CD8-positive, alpha-beta memory T cell (primary cell): Measurements from ENCODE around the gene AFAP1L1. TPM values are rescaled to one million over a fixed set of nuclear protein-coding genes. Genes with fewer than 3 reads are reported as not detected.
A peak's percentile ranks its signal among the peaks of the same experiment; 100 is the strongest.
"Not testable (repeated sequence)": the region's sequence is repeated elsewhere in the genome, so short reads cannot be mapped to it uniquely, and the experiment has no call there.

Experiments used
- CTCF ChIA-PET: fragments of 350-600 bp; sonication (Branson Sonifier 250); formaldehyde crosslinking; loops from one replicate; lab custom pipeline; 2021; ENCODE audit warnings: antibody characterized with exemption; lab: Charles Lee
- POLR2A ChIA-PET: fragments of 350-600 bp; sonication (Branson Sonifier 250); formaldehyde crosslinking; loops from one replicate; lab custom pipeline; 2021; ENCODE audit warnings: antibody characterized with exemption; lab: Charles Lee
- DNase-seq, 5 donors: peaks; one replicate each; pipeline versions ENCODE4 v3.0.0 to v3.0.0-alpha.2; 2020 to 2022; ENCODE audit warnings: mixed read lengths in 1 of 5
- H3K27ac ChIP-seq: one replicate; pipeline ENCODE4 v1.7.0; 2013; ENCODE audit warnings: low read depth, mild to moderate bottlenecking, low read length, moderate library complexity
- H3K27me3 ChIP-seq: 2 replicates; pipeline ENCODE4 v1.7.0; 2013; ENCODE audit warnings: low read length, mild to moderate bottlenecking; ENCODE audit not compliant: insufficient read depth, poor library complexity, severe bottlenecking
- H3K36me3 ChIP-seq: 2 replicates; pipeline ENCODE4 v1.7.0; 2013; ENCODE audit warnings: mild to moderate bottlenecking, low read length, moderate library complexity; ENCODE audit not compliant: insufficient read depth
- H3K4me1 ChIP-seq: 2 replicates; pipeline ENCODE4 v1.7.0; 2013; ENCODE audit warnings: mild to moderate bottlenecking, low read length, moderate library complexity; ENCODE audit not compliant: insufficient read depth
- H3K4me3 ChIP-seq: 2 replicates; pipeline ENCODE4 v1.7.0; 2013; ENCODE audit warnings: mild to moderate bottlenecking, low read length
- H3K9me3 ChIP-seq: 2 replicates; pipeline ENCODE4 v1.7.0; 2013; ENCODE audit warnings: mild to moderate bottlenecking, low read length
- H3K27ac Mint-ChIP-seq, 8 donors: one replicate each; pipeline ENCODE4 v1.8.0; 2020 to 2021; ENCODE audit warnings: mixed read lengths in 8 of 8, mild to moderate bottlenecking in 6 of 8, inconsistent platforms in 3 of 8, moderate library complexity in 3 of 8
- H3K27me3 Mint-ChIP-seq, 2 donors: one replicate each; pipeline ENCODE4 v1.8.0; 2020 to 2021; ENCODE audit warnings: mixed read lengths in 2 of 2, mild to moderate bottlenecking in 1 of 2, moderate library complexity in 1 of 2
- H3K36me3 Mint-ChIP-seq, 3 donors: one replicate each; pipeline ENCODE4 v1.8.0; 2020 to 2021; ENCODE audit warnings: mixed read lengths in 3 of 3, inconsistent platforms in 1 of 3, mild to moderate bottlenecking in 1 of 3
- H3K4me1 Mint-ChIP-seq, 3 donors: one replicate each; pipeline ENCODE4 v1.8.0; 2020 to 2021; ENCODE audit warnings: mixed read lengths in 3 of 3, inconsistent platforms in 1 of 3, mild to moderate bottlenecking in 1 of 3
- H3K4me3 Mint-ChIP-seq, 7 donors: one replicate each; pipeline ENCODE4 v1.8.0; 2020 to 2021; ENCODE audit warnings: mixed read lengths in 7 of 7, mild to moderate bottlenecking in 6 of 7, moderate library complexity in 4 of 7, inconsistent platforms in 2 of 7
- H3K9me3 Mint-ChIP-seq, 5 donors: one replicate each; pipeline ENCODE4 v1.8.0; 2020 to 2022; ENCODE audit warnings: mixed read lengths in 5 of 5, mild to moderate bottlenecking in 3 of 5, moderate library complexity in 2 of 5, inconsistent platforms in 1 of 5
- polyA plus RNA-seq: library from polyadenylated mRNA; unstranded; fragments of 300-500 nt; fragmentation: Illumina TruSeq; gene quantifications from one replicate; pipeline ENCODE4 v1.2.3, GENCODE V29; 2021
- total RNA-seq, 2 experiments: library from RNA; stranded (reverse); gene quantifications; one replicate each; pipeline ENCODE4 v1.2.3, GENCODE V29; 2021

AFAP1L1 gene
- total and polyA plus RNA-seq, 3 experiments from 2014 or later = 0.18 TPM; not detected in 2

GRCh38 chr5:149383399-149383798, 111.7 kb downstream of the AFAP1L1 start:
- Mint-ChIP-seq H3K36me3 (no peaks in the 10 kb centered on the region), H3K27me3 (peaks cover 6 to 18% of the 10 kb centered on the region in 2 donors), H3K4me1 (peaks cover 0 to 6% (median 4%) of the 10 kb centered on the region in 3 donors), H3K4me3 (no peak overlapping the region), H3K9me3 (no peaks in the 10 kb centered on the region), H3K27ac (no peak overlapping the region)
- Histone ChIP-seq H3K36me3 (no peaks in the 10 kb centered on the region), H3K27ac (no peak overlapping the region), H3K9me3 (no peaks in the 10 kb centered on the region), H3K4me3 (no peak overlapping the region), H3K4me1 (no peaks in the 10 kb centered on the region), H3K27me3 (no peaks in the 10 kb centered on the region)
- no peak for DNase-seq
- ChIA-PET POLR2A (no interaction called here), CTCF (interaction anchor here (1.0 to 5.4 kb wide), 5 partner anchors 11 to 181 kb away, joined by 3 to 23 read pairs (median 11); partner anchors contain the start of gene GRPEL2)

GRCh38 chr5:149386166-149386565, 114.5 kb downstream of the AFAP1L1 start:
- H3K9me3 Mint-ChIP-seq = no peaks in the 10 kb centered on the region
- no peaks in the 10 kb centered on the region for H3K4me1 ChIP-seq
- H3K4me3 ChIP-seq = no peak overlapping the region
- no peak overlapping the region for H3K27ac ChIP-seq
- H3K4me1 Mint-ChIP-seq = peaks cover 0 to 6% (median 4%) of the 10 kb centered on the region in 3 donors
- H3K36me3 ChIP-seq = no peaks in the 10 kb centered on the region
- peaks cover 6 to 14% of the 10 kb centered on the region in 2 donors for H3K27me3 Mint-ChIP-seq
- no peaks in the 10 kb centered on the region for H3K36me3 Mint-ChIP-seq
- no peak for DNase-seq
- CTCF ChIA-PET = interaction anchor here (0.8 to 5.4 kb wide), 5 partner anchors 14 to 179 kb away, joined by 3 to 23 read pairs (median 4); no protein-coding TSS in a partner anchor
- H3K9me3 ChIP-seq = no peaks in the 10 kb centered on the region
- H3K4me3 Mint-ChIP-seq = no peak overlapping the region
- no peaks in the 10 kb centered on the region for H3K27me3 ChIP-seq
- POLR2A ChIA-PET = no interaction called here
- H3K27ac Mint-ChIP-seq = peak overlapping the region in 3 of 8 donors; percentile 7 to 34 (median 33)

GRCh38 chr5:149387081-149387631, 115.5 kb downstream of the AFAP1L1 start:
- CTCF ChIA-PET = interaction anchor here (1.1 to 5.4 kb wide), 3 partner anchors 15 to 178 kb away, joined by 3 to 23 read pairs (median 13); partner anchors contain the start of gene CSNK1A1
- no peaks in the 10 kb centered on the region for H3K4me1 Mint-ChIP-seq

GRCh38 chr5:149387982-149388381, 116.3 kb downstream of the AFAP1L1 start:
- CTCF ChIA-PET = interaction anchor here (0.7 to 5.4 kb wide), 4 partner anchors 9 to 177 kb away, joined by 3 to 23 read pairs (median 3); partner anchors contain the start of genes CSNK1A1 and IL17B
- Histone ChIP-seq H3K4me1 (no peaks in the 10 kb centered on the region), H3K27me3 (no peaks in the 10 kb centered on the region), H3K4me3 (no peak overlapping the region), H3K9me3 (no peaks in the 10 kb centered on the region), H3K36me3 (no peaks in the 10 kb centered on the region), H3K27ac (no peak overlapping the region)
- no peak overlapping the region for H3K27ac Mint-ChIP-seq
- POLR2A ChIA-PET = no interaction called here
- H3K4me1 Mint-ChIP-seq = no peaks in the 10 kb centered on the region
- no peaks in the 10 kb centered on the region for H3K9me3 Mint-ChIP-seq
- no peak for DNase-seq
- H3K27me3 Mint-ChIP-seq = peaks cover 4 to 6% of the 10 kb centered on the region in 2 donors
- H3K4me3 Mint-ChIP-seq = no peak overlapping the region
- H3K36me3 Mint-ChIP-seq = no peaks in the 10 kb centered on the region

More at GRCh38 chr5:149387081-149387631, 115.5 kb downstream of the AFAP1L1 start:
- Histone ChIP-seq H3K4me1 (no peaks in the 10 kb centered on the region), H3K27ac (no peak overlapping the region), H3K9me3 (no peaks in the 10 kb centered on the region), H3K36me3 (no peaks in the 10 kb centered on the region), H3K4me3 (no peak overlapping the region), H3K27me3 (no peaks in the 10 kb centered on the region)
- Mint-ChIP-seq H3K27me3 (peaks cover 5 to 6% of the 10 kb centered on the region in 2 donors), H3K9me3 (no peaks in the 10 kb centered on the region), H3K4me3 (no peak overlapping the region), H3K36me3 (no peaks in the 10 kb centered on the region), H3K27ac (no peak overlapping the region)
- DNase-seq = no peak
- POLR2A ChIA-PET = no interaction called here

- Histone ChIP-seq H3K27ac (no peak overlapping the region), H3K9me3 (no peaks in the 10 kb centered on the region), H3K4me1 (no peaks in the 10 kb centered on the region), H3K4me3 (no peak overlapping the region), H3K36me3 (no peaks in the 10 kb centered on the region), H3K27me3 (no peaks in the 10 kb centered on the region)
- Mint-ChIP-seq H3K9me3 (no peaks in the 10 kb centered on the region), H3K27me3 (peaks cover 4 to 6% of the 10 kb centered on the region in 2 donors), H3K36me3 (no peaks in the 10 kb centered on the region), H3K27ac (no peak overlapping the region), H3K4me3 (no peak overlapping the region), H3K4me1 (no peaks in the 10 kb centered on the region)
- DNase-seq = no peak
- ChIA-PET POLR2A (no interaction called here), CTCF (interaction anchor here (0.7 to 5.4 kb wide), 5 partner anchors 10 to 176 kb away, joined by 3 to 23 read pairs (median 3); partner anchors contain the start of genes CSNK1A1 and IL17B)
These were observed 117.0 kb downstream of the AFAP1L1 start for GRCh38 chr5:149388498-149389190.

- peaks cover 0 to 4% of the 10 kb centered on the region in 2 donors for H3K27me3 Mint-ChIP-seq
- H3K36me3 Mint-ChIP-seq = no peaks in the 10 kb centered on the region
- no peaks in the 10 kb centered on the region for H3K9me3 Mint-ChIP-seq
- Histone ChIP-seq H3K27ac (no peak overlapping the region), H3K4me1 (no peaks in the 10 kb centered on the region), H3K27me3 (no peaks in the 10 kb centered on the region), H3K36me3 (no peaks in the 10 kb centered on the region), H3K9me3 (no peaks in the 10 kb centered on the region), H3K4me3 (no peak overlapping the region)
- no peak overlapping the region for H3K27ac Mint-ChIP-seq
- DNase-seq = no peak
- POLR2A ChIA-PET = no interaction called here
- H3K4me3 Mint-ChIP-seq = no peak overlapping the region
- no peaks in the 10 kb centered on the region for H3K4me1 Mint-ChIP-seq
- CTCF ChIA-PET = interaction anchor here (1.0 to 1.7 kb wide), 4 partner anchors 7 to 18 kb away, joined by 3 to 4 read pairs (median 3); no protein-coding TSS in a partner anchor
These were observed 118.2 kb downstream of the AFAP1L1 start for GRCh38 chr5:149389552-149390495.

GRCh38 chr5:149391076-149391475, 119.4 kb downstream of the AFAP1L1 start:
- CTCF ChIA-PET = interaction anchor here (1.0 kb wide), 1 partner anchor 9 kb away, joined by 3 read pairs; no protein-coding TSS in a partner anchor
- DNase-seq, POLR2A ChIA-PET, H3K36me3 Mint-ChIP-seq, H3K27ac Mint-ChIP-seq, H3K9me3 ChIP-seq, H3K4me1 ChIP-seq, H3K4me3 Mint-ChIP-seq, H3K27me3 Mint-ChIP-seq, H3K27ac ChIP-seq, H3K4me1 Mint-ChIP-seq, H3K9me3 Mint-ChIP-seq, H3K4me3 ChIP-seq, H3K27me3 ChIP-seq, H3K36me3 ChIP-seq: not testable (repeated sequence)
